ENCODE measurements around the gene CXCL5.

The CXCL5 gene

GRCh38 chr4:73990988-73991741 lies 7.3 kb downstream of the CXCL5 start:
- TF ChIP-seq FOXP2 (optimal IDR thresholded peaks at IDR 0.05; ENCODE audit: borderline replicate concordance, extremely low read depth, extremely low read length, insufficient read depth) (no peak), SIN3A (IDR thresholded peaks at IDR 0.05; ENCODE audit: borderline replicate concordance, insufficient read depth, low read length) (no peak), POLR2AphosphoS5 (IDR thresholded peaks at IDR 0.05; ENCODE audit: low read depth, low read length) (no peak), TAF1 (IDR thresholded peaks at IDR 0.05; ENCODE audit: borderline replicate concordance, insufficient read depth, low read length) (no peak)
- TF ChIP-seq, protein P1, sequence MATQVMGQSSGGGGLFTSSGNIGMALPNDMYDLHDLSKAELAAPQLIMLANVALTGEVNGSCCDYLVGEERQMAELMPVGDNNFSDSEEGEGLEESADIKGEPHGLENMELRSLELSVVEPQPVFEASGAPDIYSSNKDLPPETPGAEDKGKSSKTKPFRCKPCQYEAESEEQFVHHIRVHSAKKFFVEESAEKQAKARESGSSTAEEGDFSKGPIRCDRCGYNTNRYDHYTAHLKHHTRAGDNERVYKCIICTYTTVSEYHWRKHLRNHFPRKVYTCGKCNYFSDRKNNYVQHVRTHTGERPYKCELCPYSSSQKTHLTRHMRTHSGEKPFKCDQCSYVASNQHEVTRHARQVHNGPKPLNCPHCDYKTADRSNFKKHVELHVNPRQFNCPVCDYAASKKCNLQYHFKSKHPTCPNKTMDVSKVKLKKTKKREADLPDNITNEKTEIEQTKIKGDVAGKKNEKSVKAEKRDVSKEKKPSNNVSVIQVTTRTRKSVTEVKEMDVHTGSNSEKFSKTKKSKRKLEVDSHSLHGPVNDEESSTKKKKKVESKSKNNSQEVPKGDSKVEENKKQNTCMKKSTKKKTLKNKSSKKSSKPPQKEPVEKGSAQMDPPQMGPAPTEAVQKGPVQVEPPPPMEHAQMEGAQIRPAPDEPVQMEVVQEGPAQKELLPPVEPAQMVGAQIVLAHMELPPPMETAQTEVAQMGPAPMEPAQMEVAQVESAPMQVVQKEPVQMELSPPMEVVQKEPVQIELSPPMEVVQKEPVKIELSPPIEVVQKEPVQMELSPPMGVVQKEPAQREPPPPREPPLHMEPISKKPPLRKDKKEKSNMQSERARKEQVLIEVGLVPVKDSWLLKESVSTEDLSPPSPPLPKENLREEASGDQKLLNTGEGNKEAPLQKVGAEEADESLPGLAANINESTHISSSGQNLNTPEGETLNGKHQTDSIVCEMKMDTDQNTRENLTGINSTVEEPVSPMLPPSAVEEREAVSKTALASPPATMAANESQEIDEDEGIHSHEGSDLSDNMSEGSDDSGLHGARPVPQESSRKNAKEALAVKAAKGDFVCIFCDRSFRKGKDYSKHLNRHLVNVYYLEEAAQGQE (IDR thresholded peaks at IDR 0.05; ENCODE audit: insufficient read depth in 1 of 2, low read depth in 2 of 2, low read length in 2 of 2) = no peak

- TF ChIP-seq, protein P1 (IDR thresholded peaks at IDR 0.05; ENCODE audit: insufficient read depth in 1 of 2, low read depth in 2 of 2, low read length in 2 of 2) = no peak
- no peak for TF ChIP-seq TAF1 (IDR thresholded peaks at IDR 0.05; ENCODE audit: borderline replicate concordance, insufficient read depth, low read length)
- no peak for TF ChIP-seq POLR2AphosphoS5 (IDR thresholded peaks at IDR 0.05; ENCODE audit: low read depth, low read length)
- no peak for TF ChIP-seq FOXP2 (optimal IDR thresholded peaks at IDR 0.05; ENCODE audit: borderline replicate concordance, extremely low read depth, extremely low read length, insufficient read depth)
- no peak for TF ChIP-seq SIN3A (IDR thresholded peaks at IDR 0.05; ENCODE audit: borderline replicate concordance, insufficient read depth, low read length)
Measured at GRCh38 chr4:73989928-73990327, 8.5 kb downstream of the CXCL5 start.

DNA sequence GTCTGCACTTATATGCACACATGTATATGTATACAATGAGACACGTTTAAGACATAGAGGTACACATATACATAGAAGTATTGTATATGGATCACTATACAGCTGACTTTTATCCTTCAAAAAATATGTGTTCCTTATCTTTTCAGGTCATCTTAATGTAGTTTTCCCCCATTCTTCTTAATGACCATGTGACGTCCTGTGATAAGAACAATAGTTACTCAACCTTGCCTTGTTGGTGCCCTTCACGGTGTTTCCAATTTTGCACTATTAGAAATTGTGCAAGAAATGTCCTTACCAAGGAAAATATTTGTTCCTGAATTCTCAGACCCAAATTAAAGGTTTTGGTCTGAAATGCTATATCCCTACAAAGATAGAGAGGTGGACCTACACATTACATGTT lies 9.4 kb downstream of the CXCL5 start:
- TF ChIP-seq POLR2AphosphoS5 (IDR thresholded peaks at IDR 0.05; ENCODE audit: low read depth, low read length) (no peak), TAF1 (IDR thresholded peaks at IDR 0.05; ENCODE audit: borderline replicate concordance, insufficient read depth, low read length) (no peak), SIN3A (IDR thresholded peaks at IDR 0.05; ENCODE audit: borderline replicate concordance, insufficient read depth, low read length) (no peak), FOXP2 (optimal IDR thresholded peaks at IDR 0.05; ENCODE audit: borderline replicate concordance, extremely low read depth, extremely low read length, insufficient read depth) (no peak)
- TF ChIP-seq, protein P1 (IDR thresholded peaks at IDR 0.05; ENCODE audit: insufficient read depth in 1 of 2, low read depth in 2 of 2, low read length in 2 of 2) = no peak

- no peak for TF ChIP-seq FOXP2 (optimal IDR thresholded peaks at IDR 0.05; ENCODE audit: borderline replicate concordance, extremely low read depth, extremely low read length, insufficient read depth)
- no peak for TF ChIP-seq SIN3A (IDR thresholded peaks at IDR 0.05; ENCODE audit: borderline replicate concordance, insufficient read depth, low read length)
- no peak for TF ChIP-seq TAF1 (IDR thresholded peaks at IDR 0.05; ENCODE audit: borderline replicate concordance, insufficient read depth, low read length)
- TF ChIP-seq, protein P1 (IDR thresholded peaks at IDR 0.05; ENCODE audit: insufficient read depth in 1 of 2, low read depth in 2 of 2, low read length in 2 of 2) = no peak
- TF ChIP-seq POLR2AphosphoS5 (IDR thresholded peaks at IDR 0.05; ENCODE audit: low read depth, low read length) = no peak
Measured at GRCh38 chr4:73988061-73988460, 10.4 kb downstream of the CXCL5 start, which contains the start of gene PPBP. Gene PPBP (minus strand): TSS chr4:73988190. CDS start chr4:73988103, 87 bp downstream.
